BLaER1 treated with 17β-estradiol and CSF1 and Interleukin-3, amounts not matched to agents 10 nM and 100 nM (cell line): ENCODE results near the gene MBP.

Experiments used
- H3K27ac ChIP-seq, 11 experiments: shearing (Covaris generic); formaldehyde crosslinking; 2 replicates each; pipeline ENCODE4 v1.8.1; 2022
- H3K27me3 ChIP-seq, 11 experiments: shearing (Covaris generic); formaldehyde crosslinking; 2 replicates each; pipeline ENCODE4 v1.8.1; 2022
- H3K36me3 ChIP-seq, 11 experiments: shearing (Covaris generic); formaldehyde crosslinking; 2 replicates each; pipeline ENCODE4 v1.8.1; 2022
- H3K4me1 ChIP-seq, 10 experiments: shearing (Covaris generic); formaldehyde crosslinking; 2 replicates each; pipeline ENCODE4 v1.8.1; 2022
- H3K4me2 ChIP-seq, 11 experiments: shearing (Covaris generic); formaldehyde crosslinking; 2 replicates each; pipeline ENCODE4 v1.8.1; 2022
- H3K4me3 ChIP-seq, 10 experiments: shearing (Covaris generic); formaldehyde crosslinking; 2 replicates each; pipeline ENCODE4 v1.8.1; 2022
- H3K9ac ChIP-seq, 11 experiments: shearing (Covaris generic); formaldehyde crosslinking; 2 replicates each; pipeline ENCODE4 v1.8.1; 2022
- H3K9me3 ChIP-seq, 11 experiments: shearing (Covaris generic); formaldehyde crosslinking; replicated peaks in 1 of 11; 2 replicates each; pipeline ENCODE4 v1.8.1; 2022
- H4K20me1 ChIP-seq, 11 experiments: shearing (Covaris generic); formaldehyde crosslinking; 2 replicates each; pipeline ENCODE4 v1.8.1; 2022
- Cebpa-rat ChIP-seq, 11 experiments: shearing (Covaris generic); IDR thresholded peaks; 2 replicates each; pipeline ENCODE4 v1.8.1; 2022

MBP gene

GRCh38 chr18:77133051-77133834 is 660 bp upstream of the MBP start:
- Histone ChIP-seq H3K4me2 (peak overlapping the region; percentile 88 to 99 (median 96)), H3K27me3 (no peaks in the 10 kb centered on the region), H3K27ac (peak overlapping the region; percentile 97 to 100 (median 99))

GRCh38 chr18:77131652-77132368 is 773 bp downstream of the MBP start:
- H3K9ac ChIP-seq, result peak overlapping the region; percentile 98 to 100 (median 99)
- peak overlapping the region; percentile 88 to 99 (median 96) for H3K4me2 ChIP-seq
- peak overlapping the region; percentile 97 to 100 (median 99) for H3K27ac ChIP-seq
- no peak for TF ChIP-seq Cebpa-rat (IDR thresholded peaks at IDR 0.05)
- no peaks in the 10 kb centered on the region for H3K27me3 ChIP-seq
- H3K36me3 ChIP-seq, result peaks cover 0 to 27% (median 18%) of the 10 kb centered on the region in 11 experiments; a peak in 17 of 22 replicates
- H4K20me1 ChIP-seq, result peaks cover 0 to 11% (median 0%) of the 10 kb centered on the region in 11 experiments; a peak in 3 of 22 replicates
- peaks cover 65 to 78% (median 73%) of the 10 kb centered on the region in 10 experiments for H3K4me1 ChIP-seq
- peaks cover 0 to 5% (median 0%) of the 10 kb centered on the region in 11 experiments; a peak in 1 of 22 replicates for H3K9me3 ChIP-seq
- H3K4me3 ChIP-seq, result peak overlapping the region; percentile 90 to 98 (median 96)

More at GRCh38 chr18:77133051-77133834, 660 bp upstream of the MBP start:
- H4K20me1 ChIP-seq, result peaks cover 0 to 6% (median 0%) of the 10 kb centered on the region in 11 experiments; a peak in 1 of 22 replicates
- H3K4me3 ChIP-seq, result peak overlapping the region; percentile 90 to 98 (median 96)
- peaks cover 52 to 78% (median 72%) of the 10 kb centered on the region in 10 experiments for H3K4me1 ChIP-seq
- TF ChIP-seq Cebpa-rat (IDR thresholded peaks at IDR 0.05), result peak in 1 of 11 experiments; percentile 64; a peak in 3 of 22 replicates
- H3K36me3 ChIP-seq, result peaks cover 0 to 20% (median 15%) of the 10 kb centered on the region in 11 experiments; a peak in 17 of 22 replicates
- H3K9me3 ChIP-seq, result peaks cover 0 to 5% (median 0%) of the 10 kb centered on the region in 11 experiments; a peak in 1 of 22 replicates
- H3K9ac ChIP-seq, result peak overlapping the region; percentile 98 to 100 (median 99)

GRCh38 chr18:77131100-77131651 is 1.4 kb downstream of the MBP start:
- Histone ChIP-seq H3K4me3 (peak overlapping the region; percentile 90 to 98 (median 96)), H3K4me2 (peak overlapping the region; percentile 88 to 99 (median 96)), H4K20me1 (peaks cover 0 to 14% (median 0%) of the 10 kb centered on the region in 11 experiments; a peak in 3 of 22 replicates), H3K9ac (peak overlapping the region; percentile 98 to 100 (median 99)), H3K27me3 (no peaks in the 10 kb centered on the region), H3K4me1 (peaks cover 68 to 79% (median 74%) of the 10 kb centered on the region in 10 experiments), H3K27ac (peak overlapping the region; percentile 97 to 100 (median 99)), H3K9me3 (peaks cover 0 to 5% (median 0%) of the 10 kb centered on the region in 11 experiments; a peak in 1 of 22 replicates), H3K36me3 (peaks cover 0 to 32% (median 18%) of the 10 kb centered on the region in 11 experiments; a peak in 17 of 22 replicates)
- no peak for TF ChIP-seq Cebpa-rat (IDR thresholded peaks at IDR 0.05)

GRCh38 chr18:77130229-77131099 is 2.1 kb downstream of the MBP start:
- H3K27ac ChIP-seq, result peak overlapping the region; percentile 97 to 100 (median 99)
- H3K36me3 ChIP-seq, result peaks cover 0 to 32% (median 18%) of the 10 kb centered on the region in 11 experiments; a peak in 17 of 22 replicates
- H3K4me3 ChIP-seq, result peak overlapping the region; percentile 90 to 98 (median 96)
- no peaks in the 10 kb centered on the region for H3K27me3 ChIP-seq
- no peak for TF ChIP-seq Cebpa-rat (IDR thresholded peaks at IDR 0.05)
- H4K20me1 ChIP-seq, result peaks cover 0 to 21% (median 0%) of the 10 kb centered on the region in 11 experiments; a peak in 3 of 22 replicates
- peak overlapping the region; percentile 98 to 100 (median 99) for H3K9ac ChIP-seq
- peaks cover 0 to under 1% (median 0%) of the 10 kb centered on the region in 11 experiments; a peak in 1 of 22 replicates for H3K9me3 ChIP-seq
- peak overlapping the region; percentile 88 to 99 (median 96) for H3K4me2 ChIP-seq
- peaks cover 68 to 79% (median 75%) of the 10 kb centered on the region in 10 experiments for H3K4me1 ChIP-seq

GRCh38 chr18:77129150-77129551 is 3.4 kb downstream of the MBP start:
- peaks cover 0 to 36% (median 18%) of the 10 kb centered on the region in 11 experiments; a peak in 18 of 22 replicates for H3K36me3 ChIP-seq
- H4K20me1 ChIP-seq, result peaks cover 0 to 34% (median 6%) of the 10 kb centered on the region in 11 experiments; a peak in 11 of 22 replicates
- H3K4me3 ChIP-seq, result peak overlapping the region; percentile 13 to 98 (median 96); a peak in 18 of 20 replicates
- peak overlapping the region; percentile 97 to 100 (median 99) for H3K27ac ChIP-seq
- peaks cover 68 to 79% (median 75%) of the 10 kb centered on the region in 10 experiments for H3K4me1 ChIP-seq
- H3K27me3 ChIP-seq, result no peaks in the 10 kb centered on the region
- no peaks in the 10 kb centered on the region for H3K9me3 ChIP-seq
- peak overlapping the region; percentile 98 to 100 (median 99) for H3K9ac ChIP-seq
- TF ChIP-seq Cebpa-rat (IDR thresholded peaks at IDR 0.05), result no peak
- peak overlapping the region; percentile 88 to 99 (median 96) for H3K4me2 ChIP-seq

GRCh38 chr18:77127769-77128671 is 4.6 kb downstream of the MBP start:
- Histone ChIP-seq H3K27ac (peak overlapping the region; percentile 97 to 100 (median 99)), H3K9me3 (no peaks in the 10 kb centered on the region), H3K4me3 (peak overlapping the region; percentile 19 to 98 (median 76); a peak in 17 of 20 replicates), H3K9ac (peak overlapping the region; percentile 98 to 100 (median 99)), H3K36me3 (peaks cover 10 to 47% (median 29%) of the 10 kb centered on the region in 11 experiments; a peak in 20 of 22 replicates), H3K27me3 (no peaks in the 10 kb centered on the region), H3K4me2 (peak overlapping the region; percentile 88 to 99 (median 96)), H3K4me1 (peaks cover 72 to 79% (median 75%) of the 10 kb centered on the region in 10 experiments), H4K20me1 (peaks cover 7 to 45% (median 17%) of the 10 kb centered on the region in 11 experiments; a peak in 17 of 22 replicates)
- TF ChIP-seq Cebpa-rat (IDR thresholded peaks at IDR 0.05), result peak in 10 of 11 experiments; percentile 24 to 93 (median 82); a peak in 15 of 22 replicates
